H1 (cell line): ENCODE measurements around the gene MACROD2. TPM values are rescaled to one million over a fixed set of nuclear protein-coding genes. Genes with fewer than 3 reads are reported as not detected.

Source experiments
- HDAC6 ChIP-seq: IDR thresholded peaks from one replicate; pipeline ENCODE4 v1.7.1; 2012; ENCODE audit warnings: low read depth, mild to moderate bottlenecking, inconsistent platforms, low read length, moderate library complexity
- polyA plus RNA-seq, 7 experiments: library from polyadenylated mRNA; depleted of rRNA in 3 of 7; stranded (reverse) in 5 of 7; unstranded in 2 of 7; fragments of >200 nt in 5 of 7; fragments of 200-250 nt in 2 of 7; gene quantifications; 1 replicate in 5 of 7; 2 replicates in 1 of 7; 4 replicates in 1 of 7; pipeline versions ENCODE4 v1.2.1 to v1.2.3, GENCODE V29; 2011 to 2013; ENCODE audit warnings: missing spikeins in 2 of 7, mixed read lengths in 2 of 7
- total RNA-seq: library from RNA; stranded (reverse); fragmentation: NEBNext Ultra II Directional; extraction: Animal tissue kit (Norgen Biotek cat#: 25700); gene quantifications from 2 replicates; pipeline ENCODE4 v1.2.1, GENCODE V29; 2021

Gene MACROD2
- total and polyA plus RNA-seq, 2 of the 8 experiments (the other 6 are each of a cell fraction or from before 2014, with no cell fraction given), result 0.70 to 3.9 TPM

- TF ChIP-seq HDAC6, result no peak
Measured at GRCh38 chr20:15976047-15976736, 1980.9 kb downstream of the MACROD2 start (continued).
